KMS-11 (cell line): Measurements from ENCODE around the gene BCAS1.

Source experiments
- H2AFZ ChIP-seq: fragments of 200-600 bp; sonication (generic); 2 replicates; pipeline ENCODE4 v1.6.1; 2016; ENCODE audit warnings: antibody characterized with exemption, mixed run types, low read depth
- H3K27ac ChIP-seq: fragments of 200-600 bp; sonication (generic); 2 replicates; pipeline ENCODE4 v1.6.1; 2016; ENCODE audit warnings: mild to moderate bottlenecking, mixed run types
- H3K27me3 ChIP-seq: fragments of 200-600 bp; sonication (generic); 2 replicates; pipeline ENCODE4 v1.6.1; 2017; ENCODE audit warnings: mild to moderate bottlenecking, low read depth, mixed run types, moderate library complexity; ENCODE audit not compliant: insufficient read depth
- H3K36me3 ChIP-seq: fragments of 200-600 bp; sonication (generic); 2 replicates; pipeline ENCODE4 v1.6.1; 2017; ENCODE audit warnings: mild to moderate bottlenecking, mixed run types; ENCODE audit not compliant: insufficient read depth
- H3K4me1 ChIP-seq: fragments of 200-600 bp; sonication (generic); 2 replicates; pipeline ENCODE4 v1.6.1; 2016; ENCODE audit warnings: mild to moderate bottlenecking, low read depth, mixed run types; ENCODE audit not compliant: poor library complexity, severe bottlenecking
- H3K4me2 ChIP-seq: fragments of 200-600 bp; sonication (generic); 2 replicates; pipeline ENCODE4 v1.7.0; 2016; ENCODE audit warnings: mild to moderate bottlenecking, mixed run types
- H3K4me3 ChIP-seq: fragments of 200-600 bp; sonication (generic); IDR thresholded peaks from 2 replicates; pipeline ENCODE4 v1.6.1; 2017; ENCODE audit warnings: low read depth, low read length, mixed read lengths; ENCODE audit not compliant: insufficient read depth
- H3K79me2 ChIP-seq: fragments of 200-600 bp; sonication (generic); 2 replicates; pipeline ENCODE4 v1.6.1; 2016; ENCODE audit warnings: low read depth, mixed run types; ENCODE audit not compliant: insufficient read depth
- H3K9ac ChIP-seq: fragments of 200-600 bp; sonication (generic); 2 replicates; pipeline ENCODE4 v1.6.1; 2016; ENCODE audit warnings: mild to moderate bottlenecking, mixed run types
- H4K20me1 ChIP-seq: fragments of 200-600 bp; sonication (generic); 2 replicates; pipeline ENCODE4 v1.6.1; 2016; ENCODE audit warnings: mild to moderate bottlenecking, mixed run types; ENCODE audit not compliant: insufficient read depth
- CTCF ChIP-seq: fragments of 200-600 bp; sonication (generic); conservative IDR thresholded peaks from 2 replicates; pipeline ENCODE4 v1.6.1; 2017; ENCODE audit warnings: low read depth, mild to moderate bottlenecking, antibody characterized with exemption, low read length, moderate library complexity, mixed read lengths

The BCAS1 gene

GRCh38 chr20:53903652-53903987, 166.8 kb downstream of the BCAS1 start:
- no peak overlapping the region for H3K9ac ChIP-seq
- no peak overlapping the region for H3K4me3 ChIP-seq
- no peak overlapping the region for H2AFZ ChIP-seq
- H3K36me3 ChIP-seq: no peaks in the 10 kb centered on the region
- no peaks in the 10 kb centered on the region for H3K27me3 ChIP-seq
- H3K27ac ChIP-seq: no peak overlapping the region
- TF ChIP-seq CTCF: no peak
- no peaks in the 10 kb centered on the region for H3K79me2 ChIP-seq
- H3K4me2 ChIP-seq: no peak overlapping the region
- H4K20me1 ChIP-seq: no peaks in the 10 kb centered on the region
- H3K4me1 ChIP-seq: peaks cover 42% of the 10 kb centered on the region

DNA sequence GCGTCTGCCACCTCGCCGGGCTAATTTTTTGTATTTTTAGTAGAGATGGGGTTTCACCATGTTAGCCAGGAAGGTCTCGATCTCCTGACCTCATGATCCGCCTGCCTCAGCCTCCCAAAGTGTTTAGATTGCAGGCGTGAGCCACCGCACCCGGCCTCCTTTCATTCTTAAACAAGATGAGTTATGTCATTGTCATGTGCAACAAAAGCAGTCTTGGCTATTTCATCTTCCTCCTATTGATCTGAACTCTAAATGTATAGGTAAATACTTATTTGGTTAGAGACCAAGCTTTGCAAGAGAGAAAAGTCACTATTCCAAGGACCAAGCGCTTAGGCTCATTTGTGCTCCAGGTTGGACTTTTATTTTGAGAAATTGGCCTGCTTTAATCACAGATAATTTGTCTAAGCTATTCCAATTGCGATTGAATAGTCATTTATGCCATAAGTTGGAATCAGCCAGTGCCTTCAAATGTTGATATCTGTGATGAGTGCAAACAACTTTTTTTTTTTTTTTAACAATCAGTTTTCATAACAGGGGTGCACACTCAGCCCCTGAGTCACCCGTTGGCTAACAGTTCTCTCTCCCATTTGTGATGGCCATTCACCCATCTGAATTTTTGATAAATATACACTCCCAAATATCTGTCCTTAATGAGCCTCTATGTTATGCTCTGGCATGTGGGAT, 167.3 kb downstream of the BCAS1 start:
- Histone ChIP-seq H3K27me3 (no peaks in the 10 kb centered on the region), H3K27ac (no peak overlapping the region), H4K20me1 (no peaks in the 10 kb centered on the region), H3K4me1 (peaks cover 42% of the 10 kb centered on the region), H3K79me2 (no peaks in the 10 kb centered on the region), H3K9ac (no peak overlapping the region), H2AFZ (no peak overlapping the region), H3K4me2 (no peak overlapping the region), H3K36me3 (no peaks in the 10 kb centered on the region), H3K4me3 (no peak overlapping the region)
- no peak for TF ChIP-seq CTCF

DNA sequence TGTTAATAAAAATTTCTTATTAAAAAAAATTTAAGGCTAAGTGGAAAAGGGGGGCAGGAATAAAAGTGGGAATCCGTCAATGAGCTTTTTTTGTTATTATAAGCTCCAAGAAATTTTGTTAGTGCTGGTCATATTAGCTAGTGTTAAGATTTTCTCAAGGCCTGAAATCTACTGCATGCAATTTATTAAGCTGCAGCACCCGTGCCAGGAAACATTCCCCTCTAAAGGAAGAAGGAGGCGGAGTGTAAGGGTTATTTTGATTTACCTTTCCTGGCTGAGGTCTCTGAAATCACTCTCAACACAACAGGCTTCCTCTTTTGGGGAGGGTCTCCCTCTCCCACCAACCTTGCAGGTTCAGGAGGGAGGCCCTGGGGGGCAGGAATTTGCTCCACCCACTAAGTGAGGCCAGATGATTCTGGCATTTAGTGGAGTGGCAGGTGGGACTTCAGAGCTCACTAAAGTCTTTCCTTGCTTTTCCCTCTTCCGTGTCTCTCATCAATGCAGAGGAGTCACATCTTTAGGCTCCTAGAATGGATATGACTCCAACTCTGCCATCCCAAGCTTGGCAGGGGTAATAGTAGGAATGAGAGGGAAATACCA, 168.8 kb downstream of the BCAS1 start:
- no peak overlapping the region for H2AFZ ChIP-seq
- H4K20me1 ChIP-seq: no peaks in the 10 kb centered on the region
- H3K4me2 ChIP-seq: no peak overlapping the region
- no peaks in the 10 kb centered on the region for H3K36me3 ChIP-seq
- no peak overlapping the region for H3K27ac ChIP-seq
- H3K79me2 ChIP-seq: no peaks in the 10 kb centered on the region
- H3K4me3 ChIP-seq: no peak overlapping the region
- H3K9ac ChIP-seq: no peak overlapping the region
- no peak for TF ChIP-seq CTCF
- H3K27me3 ChIP-seq: no peaks in the 10 kb centered on the region
- H3K4me1 ChIP-seq: peaks cover 38% of the 10 kb centered on the region

DNA sequence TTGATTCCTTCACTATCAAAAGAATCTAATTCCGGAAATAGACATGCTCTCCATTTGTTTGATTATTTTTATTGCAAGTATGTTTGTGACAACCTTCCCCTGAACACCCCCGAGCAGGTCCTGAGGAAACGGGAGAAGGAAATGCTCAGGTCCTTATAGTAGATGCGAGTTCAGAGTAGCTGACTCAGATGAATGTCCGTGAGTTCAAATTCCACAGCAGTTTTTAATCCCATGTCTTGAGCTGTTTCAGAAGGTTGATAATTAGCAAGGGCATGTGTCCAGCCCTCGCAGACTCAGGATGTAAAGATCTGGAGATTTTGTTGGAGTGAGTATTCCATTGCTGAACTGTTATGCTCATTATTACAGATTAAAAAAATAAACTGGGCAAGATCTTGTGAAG, 169.3 kb downstream of the BCAS1 start:
- no peaks in the 10 kb centered on the region for H3K27me3 ChIP-seq
- H3K27ac ChIP-seq: no peak overlapping the region
- no peak overlapping the region for H2AFZ ChIP-seq
- H3K4me2 ChIP-seq: no peak overlapping the region
- no peak for TF ChIP-seq CTCF
- no peaks in the 10 kb centered on the region for H4K20me1 ChIP-seq
- H3K79me2 ChIP-seq: no peaks in the 10 kb centered on the region
- no peaks in the 10 kb centered on the region for H3K36me3 ChIP-seq
- no peak overlapping the region for H3K4me3 ChIP-seq
- H3K9ac ChIP-seq: no peak overlapping the region
- H3K4me1 ChIP-seq: peaks cover 38% of the 10 kb centered on the region
